GM12891 (cell line): Measurements from ENCODE around the gene LDB2.

ENCODE experiments used
- POLR2A ChIP-seq: IDR thresholded peaks from 2 replicates; pipeline ENCODE4 v1.6.1; 2011; ENCODE audit warnings: low read depth, low read length, control low read depth
- POLR2AphosphoS5 ChIP-seq: IDR thresholded peaks from 2 replicates; pipeline ENCODE4 v1.6.1; 2011; ENCODE audit warnings: low read depth, low read length, control low read depth

GRCh38 chr4:16826406-16826910, 72.0 kb downstream of the LDB2 start:
- TF ChIP-seq POLR2AphosphoS5: no peak
- TF ChIP-seq POLR2A: no peak
